HCT116 (cell line): ENCODE results near the gene HDHD5. TPM values are rescaled to one million over a fixed set of nuclear protein-coding genes. Genes with fewer than 3 reads are reported as not detected.

Experiments
- ATAC-seq: fragments of 200-7000 bp; cut with Tn5 transposase; 2 replicates; pipeline ENCODE4 v1.9.1; 2020; ENCODE audit warnings: mild to moderate bottlenecking, moderate library complexity
- BruUV-seq: library from RNA; stranded (reverse); fragments of 400-500 nt; replicated peaks from 2 replicates; lab custom pipeline; 2021; lab: Mats Ljungman, UMichigan
- CTCF ChIA-PET: fragments of 300-600 bp; sonication (Branson Sonifier 250); formaldehyde crosslinking; loops from one replicate; lab custom pipeline; 2021; ENCODE audit warnings: antibody characterized with exemption; lab: Charles Lee
- POLR2A ChIA-PET: fragments of 300-600, 350-600 bp; sonication (Branson Sonifier 250); formaldehyde crosslinking; loops from one replicate; lab custom pipeline; 2021; ENCODE audit warnings: antibody characterized with exemption; lab: Charles Lee
- RAD21 ChIA-PET, 2 experiments: fragments of 300-600 bp; sonication (Branson Sonifier 250); formaldehyde crosslinking; loops; one replicate each; lab custom pipeline; 2023; ENCODE audit warnings: low total read pairs in 2 of 2; ENCODE audit not compliant: uncharacterized antibody in 2 of 2, unreplicated experiment in 2 of 2, low non-redundant PET in 1 of 2; lab: Charles Lee
- DNase-seq: peaks from one replicate; pipeline ENCODE4 v3.0.0-alpha.2; 2010; ENCODE audit warnings: low read depth, low spot score
- H2AFZ ChIP-seq: fragments of 200-600 bp; shearing (Covaris generic), sonication (generic); 2 replicates; pipeline ENCODE4 v1.6.1; 2017; ENCODE audit warnings: low read depth, mixed run types, mixed read lengths, antibody characterized with exemption, low read length; ENCODE audit not compliant: poor library complexity, severe bottlenecking
- H3K27ac ChIP-seq: 2 replicates; pipeline ENCODE4 v1.5.1; 2012; ENCODE audit warnings: low read depth, low read length
- H3K27me3 ChIP-seq: fragments of 200-600 bp; sonication (generic); 2 replicates; pipeline ENCODE4 v1.6.1; 2016; ENCODE audit warnings: mixed run types, low read length, mixed read lengths; ENCODE audit not compliant: insufficient read depth
- H3K36me3 ChIP-seq, 2 experiments: fragments of 200-500 bp in 1 of 2; fragments of 200-600 bp in 1 of 2; sonication (Bioruptor generic) in 1 of 2; sonication (generic) in 1 of 2; 2 replicates each; pipeline versions ENCODE4 v1.5.1 to v1.6.1; 2014 to 2016; ENCODE audit warnings: low read length in 2 of 2, inconsistent platforms in 1 of 2, mixed read lengths in 1 of 2, mixed run types in 1 of 2; ENCODE audit not compliant: insufficient read depth in 2 of 2, control insufficient read depth in 1 of 2
- H3K4me1 ChIP-seq, 2 experiments: fragments of 200-600 bp in 1 of 2; sonication (generic) in 1 of 2; 2 replicates each; pipeline versions ENCODE4 v1.5.1 to v1.6.1; 2012 to 2017; ENCODE audit warnings: low read length in 2 of 2, inconsistent platforms in 1 of 2, mild to moderate bottlenecking in 1 of 2, mixed read lengths in 1 of 2, mixed run types in 1 of 2, moderate library complexity in 1 of 2; ENCODE audit not compliant: insufficient read depth in 2 of 2, control insufficient read depth in 1 of 2
- H3K4me2 ChIP-seq: fragments of 200-600 bp; sonication (generic); 2 replicates; pipeline ENCODE4 v1.6.1; 2017; ENCODE audit warnings: mixed run types, low read length, mixed read lengths
- H3K4me3 ChIP-seq, 2 experiments: fragments of 200-600 bp in 1 of 2; sonication (generic) in 1 of 2; replicated peaks in 1 of 2; 2 replicates each; pipeline ENCODE4 v1.5.1; 2011 to 2016; ENCODE audit warnings: low read length in 2 of 2, control low read depth in 1 of 2, low read depth in 1 of 2, mild to moderate bottlenecking in 1 of 2, mixed read lengths in 1 of 2, mixed run types in 1 of 2
- H3K79me2 ChIP-seq: fragments of 200-600 bp; sonication (generic); 2 replicates; pipeline ENCODE4 v1.6.1; 2017; ENCODE audit warnings: mild to moderate bottlenecking, mixed run types, low read length, moderate library complexity, mixed read lengths; ENCODE audit not compliant: insufficient read depth
- H3K9ac ChIP-seq: fragments of 200-600 bp; sonication (generic); 2 replicates; pipeline ENCODE4 v1.6.1; 2016; ENCODE audit warnings: low read length, mixed read lengths
- H3K9me2 ChIP-seq: fragments of 200-600 bp; sonication (generic), shearing (Covaris generic); 2 replicates; pipeline ENCODE4 v1.6.1; 2017; ENCODE audit warnings: mixed run types, mild to moderate bottlenecking, moderate library complexity; ENCODE audit not compliant: insufficient read depth
- H3K9me3 ChIP-seq, 2 experiments: fragments of 200-500 bp in 1 of 2; fragments of 200-600 bp in 1 of 2; sonication (Bioruptor generic) in 1 of 2; sonication (generic) in 1 of 2; 2 replicates each; pipeline ENCODE4 v1.6.1; 2014 to 2017; ENCODE audit warnings: low read length in 2 of 2, mixed read lengths in 2 of 2, inconsistent platforms in 1 of 2, low read depth in 1 of 2, mild to moderate bottlenecking in 1 of 2, mixed run types in 1 of 2, moderate library complexity in 1 of 2; ENCODE audit not compliant: control insufficient read depth in 1 of 2, insufficient read depth in 1 of 2
- H4K20me1 ChIP-seq: fragments of 200-600 bp; sonication (generic), shearing (Covaris generic); 2 replicates; pipeline ENCODE4 v1.6.1; 2017; ENCODE audit warnings: mixed run types, mild to moderate bottlenecking, moderate library complexity; ENCODE audit not compliant: insufficient read depth
- ATF3 ChIP-seq: IDR thresholded peaks from 2 replicates; pipeline ENCODE4 v1.6.1; 2012
- CBX3 ChIP-seq: IDR thresholded peaks from 2 replicates; pipeline ENCODE4 v1.6.1; 2012; ENCODE audit warnings: low read depth
- CEBPB ChIP-seq: IDR thresholded peaks from 2 replicates; pipeline ENCODE4 v1.6.1; 2012; ENCODE audit warnings: low read depth
- CTCF ChIP-seq, 3 experiments: fragments of 200-600 bp in 1 of 3; sonication (generic) in 1 of 3; IDR thresholded peaks in 2 of 3; conservative IDR thresholded peaks in 1 of 3; 2 replicates each; pipeline ENCODE4 v1.5.1; 2012 to 2017; ENCODE audit warnings: low read depth in 2 of 3, low read length in 2 of 3, antibody characterized with exemption in 1 of 3, borderline replicate concordance in 1 of 3, control low read depth in 1 of 3, mild to moderate bottlenecking in 1 of 3, mixed read lengths in 1 of 3, mixed run types in 1 of 3, moderate library complexity in 1 of 3; ENCODE audit not compliant: insufficient read depth in 1 of 3
- EZH2phosphoT487 ChIP-seq: fragments of 200-600 bp; IDR thresholded peaks from 2 replicates; pipeline ENCODE4 v1.6.1; 2018; ENCODE audit warnings: antibody characterized with exemption, borderline replicate concordance
- JUND ChIP-seq: IDR thresholded peaks from 2 replicates; pipeline ENCODE4 v1.6.1; 2012
- POLR2AphosphoS5 ChIP-seq: IDR thresholded peaks from 2 replicates; pipeline ENCODE4 v1.6.1; 2011; ENCODE audit warnings: mild to moderate bottlenecking, low read depth, low read length, moderate library complexity
- REST ChIP-seq: IDR thresholded peaks from 2 replicates; pipeline ENCODE4 v1.6.1; 2012; ENCODE audit warnings: low read depth
- SIN3A ChIP-seq: IDR thresholded peaks from 2 replicates; pipeline ENCODE4 v1.6.1; 2012; ENCODE audit warnings: low read depth
- SP1 ChIP-seq: IDR thresholded peaks from 2 replicates; pipeline ENCODE4 v1.6.1; 2012; ENCODE audit warnings: low read depth
- SRF ChIP-seq: IDR thresholded peaks from 2 replicates; pipeline ENCODE4 v1.6.1; 2012; ENCODE audit warnings: low read depth
- YY1 ChIP-seq: IDR thresholded peaks from 2 replicates; pipeline ENCODE4 v1.6.1; 2011; ENCODE audit warnings: low read length, low read depth, moderate library complexity, mild to moderate bottlenecking; ENCODE audit not compliant: insufficient replicate concordance; ENCODE audit errors: extremely low read depth
- ZFX ChIP-seq: fragments of 450-650 bp; IDR thresholded peaks from 2 replicates; pipeline ENCODE4 v1.6.1; 2017
- intact Hi-C: fragments of 100-400 bp; cut with micrococcal nuclease; formaldehyde crosslinking; loops from 2 replicates; pipeline ENCODE4 v1.10.0; 2022
- total RNA-seq: library from RNA; stranded (reverse); gene quantifications from one replicate; pipeline ENCODE4 v1.2.1, GENCODE V29; 2021; ENCODE audit not compliant: unreplicated experiment

The HDHD5 gene
- total RNA-seq, 1 experiment from 2014 or later, result 70.1 TPM

- ChIA-PET CTCF (interaction anchor here (1.3 kb wide), 1 partner anchor 57 kb away, joined by 4 read pairs; no protein-coding TSS in a partner anchor), RAD21 (no interaction called here), POLR2A (no interaction called here)
- intact Hi-C loops, result no loop called here
- Histone ChIP-seq H3K4me1 (no peaks in the 10 kb centered on the region), H3K36me3 (no peaks in the 10 kb centered on the region), H3K9me3 (no peaks in the 10 kb centered on the region), H3K27me3 (no peaks in the 10 kb centered on the region), H2AFZ (no peak overlapping the region), H3K79me2 (no peaks in the 10 kb centered on the region), H3K4me2 (no peak overlapping the region), H3K27ac (no peak overlapping the region), H3K4me3 (no peak overlapping the region), H3K9me2 (no peaks in the 10 kb centered on the region), H3K9ac (no peak overlapping the region), H4K20me1 (no peaks in the 10 kb centered on the region)
- BruUV-seq, result no TSS peak
- no peak for ATAC-seq
- DNase-seq, result no peak
- TF ChIP-seq ATF3 (no peak), SRF (no peak), CEBPB (no peak)
These were observed 44.2 kb downstream of the HDHD5 start for GRCh38 chr22:17114898-17115235.

GRCh38 chr22:17114173-17114897 is 44.7 kb downstream of the HDHD5 start:
- RAD21 ChIA-PET, result no interaction called here
- no peaks in the 10 kb centered on the region for H3K9me2 ChIP-seq
- TF ChIP-seq SIN3A (no peak), JUND (no peak), CBX3 (no peak), POLR2AphosphoS5 (no peak), CTCF (IDR thresholded peaks at IDR 0.05 in 2 of 3, conservative IDR thresholded peaks at IDR 0.05 in 1 of 3; ENCODE audit: borderline replicate concordance in 1 of 3, insufficient read depth in 1 of 3, low read depth in 2 of 3, low read length in 2 of 3) (no peak), ZFX (no peak), SP1 (no peak), EZH2phosphoT487 (no peak), REST (no peak), YY1 (no peak)

More at GRCh38 chr22:17114173-17114897, 44.7 kb downstream of the HDHD5 start:
- Histone ChIP-seq H3K4me1 (no peaks in the 10 kb centered on the region), H3K27me3 (no peaks in the 10 kb centered on the region), H3K4me2 (no peak overlapping the region), H3K9ac (no peak overlapping the region), H3K36me3 (no peaks in the 10 kb centered on the region), H3K27ac (no peak overlapping the region), H3K79me2 (no peaks in the 10 kb centered on the region), H2AFZ (no peak overlapping the region), H3K9me3 (no peaks in the 10 kb centered on the region), H4K20me1 (no peaks in the 10 kb centered on the region), H3K4me3 (no peak overlapping the region)
- ATAC-seq (no peak), DNase-seq (no peak)
- POLR2A ChIA-PET, result no interaction called here
- BruUV-seq, result no TSS peak
- CTCF ChIA-PET, result no interaction called here
- intact Hi-C loops, result no loop called here
